Right lobe of liver (tissue), 6 donors: ENCODE results near the gene PLA2R1. TPM values are rescaled to one million over a fixed set of nuclear protein-coding genes. Genes with fewer than 3 reads are reported as not detected.

Experiments used
- ATAC-seq, 4 donors: fragments of 200-7000 bp; cut with Tn5 transposase; one replicate each; pipeline ENCODE4 v1.9.1; 2020; ENCODE audit warnings: mild to moderate bottlenecking in 4 of 4, moderate library complexity in 4 of 4
- DNase-seq, 3 donors: peaks; one replicate each; pipeline ENCODE4 v3.0.0-alpha.2; 2020
- H3K27ac ChIP-seq, 3 donors: fragments of 200-600 bp; one replicate each; pipeline ENCODE4 v1.8.0; 2022
- H3K27me3 ChIP-seq, 2 donors: fragments of 200-600 bp; one replicate each; pipeline ENCODE4 v1.8.0; 2022
- H3K36me3 ChIP-seq, 4 donors: fragments of 200-600 bp; sonication (generic) in 1 of 4; one replicate each; pipeline versions ENCODE4 v1.5.1 to v1.8.0; 2017 to 2022; ENCODE audit warnings: control low read depth in 1 of 4
- H3K4me1 ChIP-seq, 4 donors: fragments of 200-600 bp; sonication (generic) in 1 of 4; one replicate each; pipeline versions ENCODE4 v1.5.1 to v1.8.0; 2017 to 2022; ENCODE audit warnings: control low read depth in 1 of 4
- H3K4me3 ChIP-seq, 3 donors: fragments of 200-600 bp; one replicate each; pipeline ENCODE4 v1.8.0; 2022
- H3K9me3 ChIP-seq, 4 donors: fragments of 200-600 bp; sonication (generic) in 1 of 4; one replicate each; pipeline versions ENCODE4 v1.5.1 to v1.8.0; 2017 to 2022; ENCODE audit warnings: control low read depth in 1 of 4
- POLR2A ChIP-seq: fragments of 450-650 bp; IDR thresholded peaks from one replicate; pipeline ENCODE4 v1.6.1; 2017; ENCODE audit warnings: antibody characterized with exemption, mild to moderate bottlenecking
- WGBS: methylation state at CpG from one replicate; pipeline ENCODE4 v1.1.6; 2018; ENCODE audit warnings: low coverage, low lambda C conversion rate; ENCODE audit not compliant: insufficient coverage; ENCODE audit errors: missing lambda C conversion rate; 5-methylcytosine and 5-hydroxymethylcytosine counted together
- intact Hi-C, 2 donors: fragments of 100-400 bp; cut with DNase I; formaldehyde crosslinking; loops; one replicate each; pipeline versions ENCODE4 v1.11.2 to v1.14.1; 2022
- total RNA-seq, 6 experiments: library from RNA; depleted of rRNA in 2 of 6; stranded (reverse); fragments of >200 nt in 2 of 6; fragmentation: NEBNext Ultra II Directional in 3 of 6; extraction: Animal tissue kit (Norgen Biotek cat#: 25700) in 3 of 6; gene quantifications; one replicate each; pipeline versions ENCODE4 v1.1.0 to v1.2.4, GENCODE V29; 2016 to 2023
- TF ChIP-seq, protein P1 (sequence below), 4 donors: fragments of 200-600 bp in 3 of 4; fragments of 450-650 bp in 1 of 4; IDR thresholded peaks; one replicate each; pipeline versions ENCODE4 v1.5.1 to v1.8.0; 2016 to 2022; ENCODE audit warnings: antibody characterized with exemption in 4 of 4, mild to moderate bottlenecking in 2 of 4
- donor health status: DM: no; HTN: yes; CAD: no.
- donor health status: DM: no; HTN: no; CAD: no.
- donor health status: DM: no; HTN: no; CAD: no.
- donor health status: DM: no; HTN: yes; CAD: no.
- donor health status: DM: no; HTN: yes; CAD: no.

The PLA2R1 gene
- total RNA-seq, 6 experiments from 2014 or later, result 0.70 to 1.6 (median 0.97) TPM

DNA sequence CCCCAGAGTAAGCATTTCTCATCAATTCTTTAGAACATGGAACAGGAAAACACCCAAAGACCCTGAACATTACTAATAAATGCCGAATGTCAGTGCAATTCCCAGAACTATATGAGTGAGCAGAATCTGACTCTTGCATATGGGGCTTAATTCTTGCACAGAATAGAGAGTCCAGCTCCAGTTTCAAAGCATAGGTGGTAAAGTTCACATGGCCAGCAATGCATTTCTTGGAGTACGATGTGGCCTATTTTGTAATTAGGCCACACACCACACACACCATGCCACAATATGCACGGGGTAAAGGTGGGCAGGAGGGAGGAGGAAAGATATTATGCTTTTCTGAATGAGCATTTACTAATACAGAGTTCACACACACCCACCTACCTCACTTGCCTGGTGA lies 56.5 kb downstream of the PLA2R1 start:
- no peak overlapping the region for H3K4me3 ChIP-seq
- no peaks in the 10 kb centered on the region for H3K36me3 ChIP-seq
- H3K4me1 ChIP-seq, result no peaks in the 10 kb centered on the region
- TF ChIP-seq POLR2A, result no peak
- TF ChIP-seq, protein P1, sequence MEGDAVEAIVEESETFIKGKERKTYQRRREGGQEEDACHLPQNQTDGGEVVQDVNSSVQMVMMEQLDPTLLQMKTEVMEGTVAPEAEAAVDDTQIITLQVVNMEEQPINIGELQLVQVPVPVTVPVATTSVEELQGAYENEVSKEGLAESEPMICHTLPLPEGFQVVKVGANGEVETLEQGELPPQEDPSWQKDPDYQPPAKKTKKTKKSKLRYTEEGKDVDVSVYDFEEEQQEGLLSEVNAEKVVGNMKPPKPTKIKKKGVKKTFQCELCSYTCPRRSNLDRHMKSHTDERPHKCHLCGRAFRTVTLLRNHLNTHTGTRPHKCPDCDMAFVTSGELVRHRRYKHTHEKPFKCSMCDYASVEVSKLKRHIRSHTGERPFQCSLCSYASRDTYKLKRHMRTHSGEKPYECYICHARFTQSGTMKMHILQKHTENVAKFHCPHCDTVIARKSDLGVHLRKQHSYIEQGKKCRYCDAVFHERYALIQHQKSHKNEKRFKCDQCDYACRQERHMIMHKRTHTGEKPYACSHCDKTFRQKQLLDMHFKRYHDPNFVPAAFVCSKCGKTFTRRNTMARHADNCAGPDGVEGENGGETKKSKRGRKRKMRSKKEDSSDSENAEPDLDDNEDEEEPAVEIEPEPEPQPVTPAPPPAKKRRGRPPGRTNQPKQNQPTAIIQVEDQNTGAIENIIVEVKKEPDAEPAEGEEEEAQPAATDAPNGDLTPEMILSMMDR (IDR thresholded peaks at IDR 0.05), result no peak
- no peak overlapping the region for H3K27ac ChIP-seq
- H3K9me3 ChIP-seq, result no peaks in the 10 kb centered on the region
- DNase-seq, result no peak
- 43% methylated on average over 3 of the region's 3 CpGs for WGBS
- no peaks in the 10 kb centered on the region for H3K27me3 ChIP-seq
- no peak for ATAC-seq
- intact Hi-C loops, result no loop called here

DNA sequence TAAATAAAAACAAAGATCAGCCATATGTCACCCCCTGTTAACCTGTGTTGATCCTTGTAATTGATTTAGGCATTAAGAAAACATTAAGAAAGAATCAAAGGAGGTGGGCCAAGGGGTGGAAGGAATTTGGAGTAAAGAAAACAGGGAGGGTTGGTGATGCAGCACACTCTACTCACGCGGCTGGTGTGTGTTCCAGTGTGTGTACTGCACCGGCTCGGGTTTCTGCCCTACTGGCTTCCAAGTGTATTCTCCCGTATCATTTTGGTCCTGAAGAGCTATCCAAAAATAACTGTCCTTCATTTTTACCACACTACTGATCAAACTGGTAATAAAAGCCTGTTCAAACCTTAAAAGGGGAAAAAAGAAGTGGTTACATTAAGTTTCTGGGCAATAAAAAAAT lies 56.9 kb downstream of the PLA2R1 start:
- ATAC-seq (no peak), DNase-seq (no peak)
- Histone ChIP-seq H3K27me3 (no peaks in the 10 kb centered on the region), H3K9me3 (no peaks in the 10 kb centered on the region), H3K4me1 (no peaks in the 10 kb centered on the region), H3K27ac (no peak overlapping the region), H3K4me3 (no peak overlapping the region), H3K36me3 (no peaks in the 10 kb centered on the region)
- TF ChIP-seq POLR2A, result no peak
- TF ChIP-seq, protein P1 (IDR thresholded peaks at IDR 0.05), result no peak
- 89% methylated on average over 4 of the region's 5 CpGs for WGBS
- intact Hi-C loops, result no loop called here

DNA sequence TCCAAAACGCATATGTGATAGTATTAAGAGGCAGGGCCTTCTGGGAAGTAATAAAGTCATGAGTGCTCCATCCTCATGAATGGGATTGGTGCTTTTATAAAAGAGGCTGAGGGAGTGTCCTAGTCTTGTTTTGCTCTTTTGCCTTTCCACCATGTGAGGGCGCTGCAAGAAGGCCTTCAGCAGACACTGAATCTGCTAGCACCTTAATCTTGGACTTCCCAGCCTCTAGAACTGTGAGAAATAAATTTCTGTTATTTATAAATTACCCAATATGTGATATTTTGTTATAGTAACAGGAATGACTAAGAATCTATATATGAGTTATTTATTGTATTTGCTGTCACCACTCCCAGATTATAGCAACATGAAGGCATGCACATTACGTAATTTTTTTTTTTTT lies 63.5 kb downstream of the PLA2R1 start:
- ATAC-seq, result no peak
- H3K36me3 ChIP-seq, result no peaks in the 10 kb centered on the region
- intact Hi-C loops, result no loop called here
- no peak for DNase-seq
- no peak for TF ChIP-seq POLR2A
- TF ChIP-seq, protein P1 (IDR thresholded peaks at IDR 0.05), result no peak
- WGBS, result 60% methylated on average over 3 of the region's 3 CpGs
- H3K4me3 ChIP-seq, result no peak overlapping the region
- no peaks in the 10 kb centered on the region for H3K4me1 ChIP-seq
- no peak overlapping the region for H3K27ac ChIP-seq
- H3K27me3 ChIP-seq, result no peaks in the 10 kb centered on the region
- H3K9me3 ChIP-seq, result no peaks in the 10 kb centered on the region

DNA sequence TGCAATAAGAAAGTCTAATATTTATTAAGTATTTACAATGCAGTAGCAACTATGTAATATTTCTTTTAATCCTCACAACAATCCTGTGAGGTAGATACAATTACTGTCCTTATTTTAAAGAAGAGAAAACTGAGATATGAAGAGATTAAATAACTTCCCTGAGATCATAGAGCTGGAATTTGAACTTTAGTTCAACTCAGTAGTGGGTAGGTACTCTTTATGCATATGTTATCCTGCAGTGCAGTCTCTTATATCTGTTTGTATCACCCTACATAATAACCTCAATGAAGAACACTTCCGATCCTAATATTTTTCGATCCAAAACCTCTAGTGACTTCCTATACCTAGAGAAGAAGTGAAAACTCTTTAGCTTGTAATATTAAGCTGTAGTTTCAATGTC lies 64.2 kb downstream of the PLA2R1 start:
- no peaks in the 10 kb centered on the region for H3K27me3 ChIP-seq
- WGBS, result 78% methylated on average over 2 of the region's 2 CpGs
- no peak overlapping the region for H3K27ac ChIP-seq
- no peak for TF ChIP-seq POLR2A
- ATAC-seq, result no peak
- H3K4me3 ChIP-seq, result no peak overlapping the region
- no peaks in the 10 kb centered on the region for H3K9me3 ChIP-seq
- DNase-seq, result no peak
- no peaks in the 10 kb centered on the region for H3K36me3 ChIP-seq
- no peaks in the 10 kb centered on the region for H3K4me1 ChIP-seq
- intact Hi-C loops, result no loop called here

DNA sequence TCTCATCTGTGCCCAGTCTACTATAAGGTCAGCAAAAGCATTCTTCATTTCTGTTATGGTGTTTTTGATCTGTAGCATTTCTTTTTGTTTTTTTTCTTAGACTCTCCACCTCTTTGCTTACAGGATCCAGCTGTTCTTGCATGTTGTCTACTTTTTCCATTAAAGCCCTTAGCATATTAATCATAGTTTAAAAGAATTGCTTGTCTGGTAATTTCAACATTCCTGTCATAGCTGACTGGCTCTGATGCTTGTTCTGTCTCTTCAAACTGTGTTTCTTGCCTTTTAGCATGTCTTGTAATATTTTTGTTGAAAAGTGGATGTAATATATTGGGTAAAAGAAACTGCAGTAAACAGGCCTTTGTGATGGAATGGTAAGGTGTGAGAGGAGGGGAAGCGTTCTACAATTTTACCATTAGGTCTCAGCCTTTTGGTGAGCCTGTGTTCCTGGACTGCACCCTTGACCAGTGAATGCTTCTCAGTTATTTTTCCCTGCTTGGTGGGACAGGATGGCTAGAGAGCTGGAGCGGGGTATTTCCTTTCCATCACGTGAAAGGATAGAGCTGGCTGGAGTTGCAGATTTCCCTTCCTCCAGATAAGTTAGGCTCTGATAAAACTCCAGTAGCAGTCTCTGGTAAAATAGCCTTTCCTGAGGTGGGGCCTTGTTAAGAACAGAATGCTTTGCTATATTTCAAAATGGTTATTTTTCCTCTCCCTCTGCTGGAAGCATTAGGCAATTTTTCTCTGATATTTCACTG lies 65.4 kb downstream of the PLA2R1 start:
- ATAC-seq (peak; percentile 62 to 81 (median 71)), DNase-seq (no peak)
- Histone ChIP-seq H3K9me3 (no peaks in the 10 kb centered on the region), H3K27me3 (no peaks in the 10 kb centered on the region), H3K36me3 (no peaks in the 10 kb centered on the region), H3K4me1 (no peaks in the 10 kb centered on the region), H3K27ac (no peak overlapping the region), H3K4me3 (no peak overlapping the region)
- intact Hi-C loops, result no loop called here
- WGBS, result 45% methylated on average over 3 of the region's 3 CpGs
- TF ChIP-seq POLR2A, result no peak
- TF ChIP-seq, protein P1 (IDR thresholded peaks at IDR 0.05), result no peak
